ENCODE measurements around the gene VCAN.
A peak's percentile ranks its signal among the peaks of the same experiment; 100 is the strongest.

Gene VCAN

DNA sequence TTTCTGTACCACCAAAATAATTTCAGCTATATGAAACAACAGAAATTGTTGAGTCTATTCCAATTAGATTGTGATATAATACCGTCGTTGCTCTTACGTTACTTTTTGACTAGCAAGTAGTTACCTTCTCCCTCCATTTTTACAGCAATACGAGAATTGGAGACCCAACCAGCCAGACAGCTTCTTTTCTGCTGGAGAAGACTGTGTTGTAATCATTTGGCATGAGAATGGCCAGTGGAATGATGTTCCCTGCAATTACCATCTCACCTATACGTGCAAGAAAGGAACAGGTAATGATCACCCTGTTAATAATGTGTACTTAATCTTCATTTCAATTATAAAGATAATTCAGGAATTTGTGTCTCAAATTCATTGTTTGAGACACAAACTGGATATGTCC is 100.7 kb downstream of the VCAN start:
- DNase-seq, result no peak

DNA sequence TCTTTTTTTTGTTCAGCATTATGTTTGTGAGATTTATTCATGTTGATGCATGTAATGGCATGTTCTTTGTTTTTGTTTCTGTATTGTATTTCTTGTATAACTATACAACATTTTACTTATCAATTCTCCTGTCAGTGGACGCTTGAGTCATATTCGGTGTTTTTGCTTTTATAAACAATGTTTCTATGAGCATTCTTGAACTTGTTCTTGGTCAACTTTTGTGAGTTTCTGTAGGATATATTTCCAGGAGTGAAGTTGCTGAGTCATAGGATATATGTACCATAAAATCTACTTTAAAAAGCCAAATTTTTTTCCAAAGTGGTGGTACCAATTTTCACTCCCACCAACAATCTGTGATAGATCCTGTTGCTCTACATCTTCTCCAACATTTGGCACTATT is 104.8 kb downstream of the VCAN start:
- no peak for DNase-seq

DNA sequence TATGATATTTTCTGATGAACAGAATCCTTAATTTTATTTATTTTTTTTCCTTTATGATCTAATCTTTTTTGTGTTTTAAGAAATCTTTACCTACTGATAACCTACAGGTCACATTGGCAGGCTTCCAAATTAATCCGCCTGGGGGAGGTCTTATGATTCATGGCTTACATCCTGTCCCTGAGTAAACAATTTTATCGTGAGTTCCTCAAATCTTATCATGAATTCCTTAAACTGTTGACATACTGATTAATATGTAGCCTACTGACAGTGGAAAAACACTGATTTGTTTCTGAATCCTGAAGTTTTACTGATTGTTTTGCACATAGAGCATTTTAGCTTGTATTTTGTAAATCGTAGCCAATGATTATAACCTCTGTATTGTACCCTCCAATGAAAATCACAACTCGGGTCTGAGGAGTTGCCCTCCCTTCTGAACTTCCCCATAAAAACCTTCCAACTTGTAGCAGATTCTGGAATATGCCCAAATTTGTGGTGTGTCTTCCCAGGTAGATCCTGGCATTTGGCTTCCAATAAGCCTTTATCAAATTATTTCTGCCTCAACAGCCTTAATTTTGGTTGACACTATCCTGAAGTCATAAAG is 105.6 kb downstream of the VCAN start:
- no peak for DNase-seq

DNA sequence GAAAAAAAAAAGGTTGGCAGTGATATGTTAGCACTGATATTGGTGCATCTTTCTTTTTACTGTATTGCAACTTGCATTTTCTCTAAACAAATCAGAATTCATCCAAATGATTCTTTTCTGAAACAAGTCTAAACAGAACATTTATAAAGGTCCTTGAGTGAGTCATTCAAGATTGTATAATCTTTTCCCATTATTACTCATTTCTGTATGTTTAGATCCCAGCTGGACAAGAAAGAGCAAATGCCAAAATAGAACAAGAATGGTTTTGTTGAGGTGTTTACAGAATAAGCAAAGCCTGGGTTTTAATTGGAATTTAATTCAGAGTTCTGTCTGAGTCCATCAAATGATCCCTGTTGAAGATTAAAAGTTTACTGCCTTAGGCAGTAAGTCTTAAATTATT is 112.3 kb downstream of the VCAN start:
- no peak for DNase-seq

DNA sequence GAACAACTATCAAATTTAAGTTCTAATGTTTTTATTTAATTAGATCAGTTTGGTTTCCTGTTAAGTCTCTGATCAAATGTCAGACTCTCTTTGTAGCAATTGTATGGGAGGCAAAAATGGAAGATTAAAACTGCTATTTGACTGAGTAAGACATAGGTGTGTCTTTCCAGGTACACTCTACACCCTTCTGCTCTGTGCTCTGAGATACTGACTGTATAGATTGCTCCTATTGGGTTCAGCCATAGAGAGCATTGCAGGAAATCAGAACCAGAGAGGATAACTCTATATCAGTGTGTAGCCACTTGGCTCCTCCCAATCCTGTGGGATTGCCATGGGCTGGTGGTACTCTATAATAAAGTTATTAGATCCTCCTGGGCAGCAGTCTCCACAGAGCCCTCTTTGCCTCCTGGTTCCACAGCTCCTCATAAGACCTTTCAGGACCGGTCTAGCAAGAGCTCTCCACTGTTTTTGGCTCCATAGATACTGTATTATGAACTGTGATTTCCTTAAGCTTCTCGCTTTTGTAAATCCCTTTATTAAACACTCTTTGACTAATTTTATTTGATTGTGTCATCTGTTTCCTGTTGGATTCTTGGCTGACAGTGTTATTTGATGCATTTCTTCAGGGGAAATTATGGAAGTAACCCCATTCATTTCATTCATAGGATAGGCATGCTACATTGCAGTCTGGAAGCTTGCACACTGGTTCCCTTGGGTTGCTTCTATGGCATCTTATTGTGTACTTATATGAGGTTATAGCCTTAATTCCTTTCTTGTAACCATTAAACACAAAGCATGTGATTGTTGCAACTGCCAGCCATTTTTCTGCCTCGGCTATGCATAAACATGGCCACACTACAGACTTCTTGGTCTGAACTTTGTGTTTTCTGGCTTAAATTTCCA is 115.6 kb downstream of the VCAN start:
- no peak for DNase-seq

DNA sequence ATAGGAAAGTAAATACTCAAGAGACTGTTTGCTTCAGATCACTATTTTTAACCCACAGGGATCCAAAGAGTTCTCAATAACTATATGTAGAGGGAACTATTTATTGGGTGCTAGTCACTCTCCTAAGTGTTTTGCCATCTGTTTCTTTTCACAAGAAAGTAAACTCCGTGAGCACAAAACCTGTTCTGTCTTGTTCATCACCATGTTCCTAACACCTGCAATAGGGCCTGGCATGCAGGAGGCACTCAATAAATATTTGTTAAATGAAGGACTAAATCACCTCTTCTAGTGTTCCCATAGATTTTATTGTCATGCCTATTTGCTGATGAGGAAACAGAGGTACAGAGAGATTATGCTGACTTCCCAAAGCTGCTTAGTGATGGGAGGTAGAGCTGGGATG is 118.2 kb downstream of the VCAN start:
- DNase-seq, result peak; percentile 2

DNA sequence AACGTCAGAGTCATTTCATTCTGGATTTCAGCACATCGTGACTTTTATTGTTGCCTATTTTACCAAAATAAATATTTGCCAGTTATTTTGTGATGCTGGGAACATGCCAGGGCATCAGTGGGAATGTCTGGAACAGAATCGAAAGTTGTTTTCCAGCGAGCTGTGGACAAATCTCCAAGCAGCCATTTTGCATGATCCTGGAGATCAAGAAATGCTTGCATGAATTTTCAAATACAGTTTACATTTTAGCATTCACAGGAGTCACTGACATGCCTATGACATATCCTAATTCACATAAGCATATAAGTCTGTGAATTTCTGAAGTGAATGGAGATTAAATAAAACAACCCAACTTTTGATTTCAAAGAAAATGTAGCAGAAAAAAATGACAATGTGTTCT is 119.4 kb downstream of the VCAN start:
- DNase-seq, result no peak

DNA sequence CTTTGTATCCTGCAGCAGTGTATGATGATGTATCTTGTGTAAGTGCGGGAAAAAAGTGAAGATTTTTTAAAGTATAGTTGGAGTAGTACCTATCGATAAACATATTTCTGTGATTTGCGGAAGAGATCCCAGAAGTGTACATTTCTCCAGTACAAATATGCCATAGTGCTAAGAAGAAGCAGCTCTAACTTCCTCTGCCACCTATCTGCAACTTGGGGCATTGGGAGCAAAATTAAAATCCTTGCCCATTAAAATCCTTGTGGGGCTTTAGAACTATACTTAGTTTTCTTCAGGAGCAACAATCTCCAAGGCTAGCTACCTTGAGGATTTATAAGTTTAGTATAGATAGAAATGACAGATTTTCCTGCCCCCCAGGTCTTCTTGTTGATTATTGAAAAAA is 123.7 kb downstream of the VCAN start:
- DNase-seq, result no peak

DNA sequence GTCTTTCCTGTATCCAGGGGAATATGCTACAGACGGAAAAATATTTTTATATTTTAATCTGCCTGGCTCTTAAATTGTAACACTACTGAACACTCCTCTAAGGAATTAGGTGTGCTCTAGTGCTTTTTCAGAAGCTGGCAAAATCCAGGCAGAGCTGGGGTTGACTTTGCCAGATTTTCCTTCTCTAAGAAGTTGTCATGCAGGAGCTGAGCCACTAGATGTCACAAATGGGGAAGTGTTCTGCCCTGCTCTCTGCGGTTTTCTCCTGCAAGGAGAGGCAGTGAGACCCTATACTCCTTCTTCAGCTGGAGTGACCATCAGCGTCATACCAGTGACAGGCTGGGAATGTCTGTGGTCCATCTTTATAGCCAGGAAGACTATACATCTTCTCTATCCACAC is 136.6 kb downstream of the VCAN start:
- no peak for DNase-seq

DNA sequence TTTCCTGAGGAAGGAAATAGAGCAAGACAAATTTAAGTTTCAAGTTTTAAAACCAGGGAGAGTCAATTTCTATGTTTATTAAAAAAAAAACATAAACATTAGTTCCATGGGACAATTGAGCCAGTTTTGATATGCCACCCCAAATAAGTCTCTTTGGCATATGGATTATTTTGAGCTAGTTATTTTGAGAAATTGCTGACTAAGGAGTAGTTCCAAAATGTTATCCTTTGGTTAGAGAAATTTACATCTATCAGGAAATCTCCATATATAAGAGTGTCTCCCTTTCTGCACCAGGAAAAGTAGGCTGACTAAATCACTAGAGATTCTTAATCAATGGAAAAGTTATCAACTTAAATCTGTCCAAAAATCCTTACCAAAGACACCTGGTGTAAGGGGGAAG is 143.3 kb downstream of the VCAN start:
- no peak for DNase-seq

DNA sequence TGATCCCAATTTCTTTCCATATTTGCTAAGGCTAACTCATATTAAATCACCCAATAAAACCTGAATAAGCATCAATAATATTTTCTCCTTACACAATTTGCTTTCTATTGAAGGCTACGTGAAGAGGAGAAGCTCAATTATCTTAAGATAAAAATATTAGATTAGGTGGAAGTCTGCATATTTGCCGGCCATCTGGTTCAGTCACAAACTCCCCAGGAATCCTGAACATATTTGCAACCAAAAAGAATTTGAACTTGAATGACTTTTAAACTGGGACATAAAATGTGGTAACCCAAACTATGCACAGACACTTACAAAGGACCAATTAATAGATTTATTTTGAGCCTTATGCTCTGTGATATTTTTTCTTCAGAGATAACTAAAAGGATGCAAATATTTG is 156.8 kb downstream of the VCAN start:
- no peak for DNase-seq
